GM19468 (cell line): Measurements from ENCODE around the gene GDI2.
"Not testable (repeated sequence)": the region's sequence is repeated elsewhere in the genome, so short reads cannot be mapped to it uniquely, and the experiment has no call there.

Experiments
- ATAC-seq: cut with Tn5 transposase; IDR thresholded peaks from one replicate; pipeline ENCODE4 v1.9.1; 2021; ENCODE audit warnings: mild to moderate bottlenecking, moderate library complexity, moderate number of reproducible peaks; ENCODE audit not compliant: unreplicated experiment; ENCODE audit errors: extremely low read depth

Gene GDI2

DNA sequence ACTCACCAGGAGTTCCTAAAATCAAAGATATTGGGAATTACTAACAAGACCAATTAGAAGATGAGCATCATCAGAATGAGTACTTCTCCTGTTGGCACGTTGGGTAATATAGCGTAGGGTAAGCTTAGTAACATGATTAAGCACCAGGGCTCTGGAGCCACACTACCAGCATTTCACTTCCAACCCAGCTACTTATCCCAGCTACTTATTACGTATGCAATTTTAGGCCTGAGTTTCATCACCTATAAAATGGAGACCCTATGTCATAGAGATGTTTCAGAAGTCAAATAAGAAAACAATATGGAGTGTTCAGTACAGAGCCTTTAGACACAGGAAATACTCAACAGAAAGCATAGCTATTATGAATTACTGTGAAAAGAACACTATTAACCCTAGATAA is 19.0 kb downstream of the GDI2 start:
- ATAC-seq: no peak

DNA sequence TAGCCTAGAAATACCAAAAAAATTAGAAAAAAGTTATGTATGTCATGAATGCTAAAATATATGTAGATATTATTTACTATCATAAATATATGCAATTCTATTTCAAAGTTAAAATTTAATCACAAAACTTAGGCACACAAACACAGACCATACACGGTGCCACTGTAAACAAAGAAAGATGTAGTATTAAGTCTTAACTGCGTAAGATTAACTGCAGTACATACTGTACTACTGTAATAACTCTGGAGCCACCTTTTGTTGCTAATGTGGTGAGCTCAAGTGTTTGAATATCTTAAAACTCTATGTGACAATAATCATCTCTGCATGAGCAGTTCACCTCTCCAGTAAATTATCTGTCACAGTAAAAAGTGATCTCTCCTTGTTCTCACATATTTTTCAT is 23.6 kb downstream of the GDI2 start:
- ATAC-seq: no peak

DNA sequence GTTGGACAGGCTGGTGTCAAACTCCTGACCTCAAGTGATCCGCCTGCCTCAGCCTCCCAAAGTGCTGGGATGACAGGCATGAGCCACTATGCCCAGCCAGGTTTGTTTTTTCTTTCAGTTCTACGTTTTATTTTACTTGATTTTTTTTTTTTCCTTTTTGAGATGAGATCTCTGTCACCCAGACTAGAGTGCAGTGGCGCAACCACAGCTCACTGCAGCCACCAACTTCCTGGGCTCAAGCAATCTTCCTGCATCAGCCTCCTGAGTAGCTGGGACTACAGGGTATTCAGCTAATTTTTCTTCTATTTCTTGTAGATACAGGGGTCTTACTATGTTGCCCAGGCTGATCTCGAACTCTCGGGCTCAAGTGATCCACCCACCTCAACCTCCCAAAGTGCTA is 24.3 kb downstream of the GDI2 start:
- ATAC-seq: no peak

DNA sequence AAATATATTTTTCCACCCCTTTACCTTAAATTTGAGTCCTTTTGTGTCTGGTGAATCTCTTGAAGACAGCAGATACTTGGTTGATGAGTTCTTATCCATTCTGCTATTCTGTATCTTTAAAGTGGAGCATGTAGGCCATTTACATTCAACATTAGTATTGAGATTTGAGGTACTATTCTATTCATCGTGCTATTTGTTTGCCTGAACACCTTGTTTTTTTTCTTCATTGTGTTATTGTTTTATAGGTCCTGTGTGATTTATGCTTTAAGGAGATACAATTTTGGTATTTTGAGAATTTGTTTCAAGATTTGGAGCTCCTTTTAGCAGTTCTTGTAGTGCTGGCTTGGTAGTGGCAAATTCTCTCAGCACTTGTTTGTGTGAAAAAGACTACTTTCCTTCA is 29.9 kb downstream of the GDI2 start:
- ATAC-seq: no peak

DNA sequence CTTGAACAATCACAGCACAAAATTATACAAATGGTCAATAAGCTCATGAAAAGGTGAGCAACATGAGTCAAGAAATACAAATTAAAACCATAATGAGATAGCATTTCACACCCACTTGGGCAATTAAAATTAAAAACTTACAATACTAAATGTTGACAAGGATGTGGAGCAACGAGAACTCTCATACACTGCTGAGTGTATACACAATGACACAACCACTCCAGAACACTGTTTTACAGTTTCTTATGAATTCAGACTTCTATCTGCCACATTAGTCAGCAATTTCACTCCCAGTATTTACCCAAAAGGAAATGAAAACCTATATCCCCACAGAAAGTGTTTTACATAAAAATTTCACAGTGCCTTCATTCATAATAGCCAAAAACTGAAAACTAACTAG is 31.1 kb downstream of the GDI2 start:
- no peak for ATAC-seq

DNA sequence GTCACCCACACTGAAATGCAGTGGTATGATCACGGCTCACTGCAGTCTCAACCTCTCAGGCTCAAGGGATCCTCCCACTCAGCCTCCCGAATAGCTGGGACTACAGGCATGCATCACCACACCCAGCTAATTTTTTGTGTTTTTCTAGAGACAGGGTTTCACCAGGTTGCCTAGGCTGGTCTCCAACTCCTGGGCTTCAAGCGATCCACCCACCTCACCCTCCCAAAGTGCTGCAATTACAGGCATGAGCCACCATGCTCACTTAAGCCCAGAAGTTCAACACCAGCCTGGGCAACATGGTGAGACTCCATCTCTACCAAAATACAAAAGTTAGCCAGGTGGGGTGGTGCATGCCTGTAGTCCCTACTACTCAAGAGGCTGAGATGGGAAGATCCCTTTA is 33.5 kb downstream of the GDI2 start:
- ATAC-seq: no peak

DNA sequence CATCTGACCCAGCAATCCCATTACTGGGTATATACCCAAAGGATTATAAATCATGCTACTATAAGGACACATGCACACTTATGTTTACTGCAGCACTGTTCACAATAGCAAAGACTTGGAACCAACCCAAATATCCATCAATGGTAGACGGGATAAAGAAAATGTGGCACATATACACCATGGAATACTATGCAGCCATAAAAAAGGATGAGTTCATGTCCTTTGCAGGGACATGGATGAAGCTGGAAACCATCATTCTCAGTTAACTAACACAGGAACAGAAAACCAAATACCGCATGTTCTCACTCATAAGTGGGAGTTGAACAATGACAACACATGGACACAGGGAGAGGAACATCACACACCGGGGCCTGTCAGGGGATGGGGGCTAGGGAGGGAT is 35.5 kb downstream of the GDI2 start:
- ATAC-seq: not testable (repeated sequence)

DNA sequence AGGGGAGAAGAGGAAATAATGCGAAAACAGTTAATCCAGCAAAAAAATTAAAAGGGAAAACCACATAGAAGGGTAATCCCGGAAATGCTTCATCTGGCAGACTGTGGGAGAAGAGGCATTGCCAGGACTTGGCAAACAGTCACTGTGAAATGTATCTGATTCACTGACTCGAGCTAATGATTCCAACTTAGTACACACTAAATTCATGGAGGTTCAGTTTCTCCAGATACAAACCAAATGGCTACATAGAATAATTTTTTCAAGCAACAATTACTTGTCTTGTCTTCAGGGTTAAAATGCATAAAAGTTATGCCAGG is 36.4 kb downstream of the GDI2 start:
- ATAC-seq: no peak

DNA sequence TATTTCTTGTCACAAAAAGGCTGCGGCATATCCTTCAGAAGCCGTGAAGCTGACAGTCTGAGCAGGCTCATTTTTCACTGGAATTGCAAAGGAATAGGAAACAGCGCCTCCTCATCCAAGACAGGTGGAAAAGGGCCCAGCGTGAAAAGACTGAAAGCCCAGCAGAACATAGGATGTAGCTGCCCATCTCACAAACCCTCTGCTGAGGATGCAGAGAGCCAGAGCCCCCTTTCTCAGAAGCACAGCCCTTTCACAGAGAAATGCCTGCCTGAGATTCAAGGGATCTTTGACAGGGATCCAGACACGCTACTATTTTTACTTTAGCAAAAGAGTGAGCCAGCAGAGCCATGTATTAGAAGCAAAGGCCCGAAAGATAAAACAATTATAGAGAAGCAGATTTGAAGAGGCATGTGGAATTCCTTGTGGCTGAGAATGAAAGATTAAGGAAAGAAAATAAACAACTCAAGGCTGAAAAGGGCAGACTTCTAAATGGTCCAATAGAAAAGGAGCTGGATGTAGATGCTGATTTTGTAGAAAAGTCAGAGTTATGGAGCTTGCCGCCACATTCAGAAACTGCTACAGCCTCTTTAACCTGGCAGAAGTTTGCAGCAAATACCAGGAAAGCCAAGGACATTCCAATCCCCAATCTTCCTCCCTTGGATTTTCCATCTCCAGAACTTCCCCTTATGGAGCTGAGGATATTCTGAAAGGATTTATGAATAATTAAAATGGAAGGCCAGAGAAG is 36.9 kb downstream of the GDI2 start:
- ATAC-seq: no peak

DNA sequence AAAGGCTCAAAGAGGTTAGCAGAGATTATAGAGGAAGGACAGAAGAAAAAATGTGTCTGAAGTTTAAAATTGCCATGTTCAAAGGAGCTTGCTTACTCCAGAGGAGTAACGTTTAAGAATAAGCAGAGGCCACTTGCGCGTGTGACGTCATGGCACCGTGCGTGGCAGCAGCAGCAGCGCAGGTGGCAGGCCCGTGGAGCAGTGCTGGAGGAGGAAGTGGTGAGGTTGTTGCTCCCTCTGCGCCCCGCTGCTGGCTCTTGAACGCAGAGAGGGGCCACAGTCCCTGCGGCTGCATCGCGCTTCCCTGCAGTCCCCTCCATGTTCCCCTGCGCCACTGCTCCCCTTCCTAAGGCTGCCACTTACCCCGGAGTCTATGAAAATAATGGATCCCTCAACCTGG is 37.5 kb downstream of the GDI2 start:
- no peak for ATAC-seq

DNA sequence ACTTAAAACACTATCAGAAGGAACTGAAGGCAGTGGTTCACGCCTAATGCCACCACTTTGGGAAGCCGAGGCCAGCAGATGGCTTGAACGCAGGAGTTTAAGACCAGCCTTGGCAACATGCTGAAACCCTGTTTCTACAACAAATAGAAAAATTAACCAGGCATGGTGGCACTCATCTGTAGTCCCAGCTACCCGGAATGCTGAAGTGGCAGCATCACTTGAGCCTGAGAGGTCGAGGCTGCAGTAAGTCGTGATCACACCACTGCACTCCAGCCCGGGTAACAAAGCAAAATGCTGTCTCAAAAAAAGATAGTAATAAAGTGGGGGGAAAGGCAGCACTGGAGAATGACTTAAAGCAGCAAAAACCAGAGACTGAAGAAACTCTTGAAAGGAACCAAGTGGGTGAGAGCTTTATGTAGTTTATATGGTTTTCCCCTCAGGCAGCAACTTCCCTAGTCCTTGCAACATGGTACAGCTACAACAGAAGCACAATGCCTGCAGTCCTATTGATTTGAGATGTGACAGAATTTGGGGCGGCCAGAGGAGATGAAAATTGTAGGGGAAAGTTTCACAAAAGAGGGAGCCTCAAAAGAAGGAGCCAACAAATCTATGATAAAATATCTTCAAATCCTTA is 38.1 kb downstream of the GDI2 start:
- no peak for ATAC-seq

DNA sequence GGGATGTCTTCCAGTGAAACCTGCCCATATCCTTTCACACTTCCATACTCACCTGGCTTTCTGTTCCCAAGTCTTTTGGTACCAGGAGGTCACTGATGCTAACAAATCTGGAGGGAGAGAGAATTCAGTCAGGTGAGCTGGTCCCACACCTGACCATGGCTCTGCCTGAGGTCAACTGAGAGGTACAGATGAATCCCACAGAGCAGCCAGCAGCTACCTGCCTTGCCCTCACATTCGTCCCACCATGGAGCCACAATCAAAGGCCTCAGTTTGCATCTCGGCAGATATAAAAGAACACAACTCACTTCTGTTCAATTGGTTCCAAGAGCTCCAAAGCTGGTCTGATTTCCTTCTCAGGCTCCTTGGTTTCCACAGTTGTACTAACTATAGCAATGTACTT is 47.0 kb downstream of the GDI2 start:
- ATAC-seq: no peak

DNA sequence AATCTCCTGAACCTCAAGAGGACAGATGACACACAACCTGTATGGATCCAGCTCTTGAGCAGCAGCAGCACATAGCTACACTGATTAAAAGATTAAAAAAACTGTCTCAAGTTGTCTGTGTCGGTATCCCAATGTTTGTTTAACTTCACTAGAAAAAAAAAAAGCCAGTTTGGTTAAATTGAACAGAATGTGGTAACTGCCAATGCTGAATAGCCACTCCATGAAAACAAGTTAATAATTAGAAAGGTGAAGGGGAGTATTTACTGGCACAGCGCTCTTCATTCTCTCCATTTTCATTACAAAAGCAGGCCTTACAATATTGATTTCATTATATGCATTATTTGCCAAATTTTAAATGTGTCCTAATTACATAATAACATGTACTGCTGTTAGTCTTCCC is 47.6 kb downstream of the GDI2 start:
- ATAC-seq: no peak

DNA sequence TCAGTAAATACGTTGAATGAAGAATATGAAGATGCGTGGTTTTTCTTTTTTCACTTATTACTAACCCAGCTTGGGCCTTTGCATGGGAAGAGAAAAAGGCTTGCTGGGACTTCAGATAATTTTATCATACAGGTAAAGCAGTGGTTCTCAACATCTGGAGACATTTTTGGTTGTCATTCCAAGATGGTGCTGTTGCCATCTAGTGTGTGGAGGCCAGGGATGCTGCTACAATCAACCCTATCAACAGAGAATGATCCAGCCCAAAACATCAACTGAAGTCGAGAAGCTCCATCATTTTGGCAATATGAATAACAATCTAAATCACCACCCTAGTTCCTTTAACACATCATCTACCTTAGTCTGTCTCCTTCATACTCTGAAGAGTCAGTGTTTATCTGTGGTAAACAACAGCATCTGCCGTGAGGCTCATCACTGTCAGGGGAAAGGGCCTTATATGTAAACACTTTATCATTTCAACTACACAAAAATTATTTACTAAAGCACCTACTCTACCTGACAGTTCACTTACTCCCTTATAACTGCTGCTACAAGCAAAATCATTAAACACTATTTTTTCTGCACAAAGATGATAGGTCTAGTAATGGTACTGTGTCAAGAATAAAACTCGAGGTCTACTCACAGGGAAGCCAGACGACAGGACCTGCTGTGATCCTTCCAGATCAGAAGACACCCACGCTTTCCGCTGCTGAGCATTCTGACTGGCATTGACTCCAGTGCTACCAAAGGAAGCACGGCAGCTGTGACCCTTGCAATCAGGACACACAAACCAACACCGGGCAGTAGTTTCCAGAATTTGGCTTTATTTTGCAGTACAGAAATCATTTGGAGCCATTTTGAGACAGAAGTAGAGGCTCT is 48.6 kb downstream of the GDI2 start:
- ATAC-seq: no peak

DNA sequence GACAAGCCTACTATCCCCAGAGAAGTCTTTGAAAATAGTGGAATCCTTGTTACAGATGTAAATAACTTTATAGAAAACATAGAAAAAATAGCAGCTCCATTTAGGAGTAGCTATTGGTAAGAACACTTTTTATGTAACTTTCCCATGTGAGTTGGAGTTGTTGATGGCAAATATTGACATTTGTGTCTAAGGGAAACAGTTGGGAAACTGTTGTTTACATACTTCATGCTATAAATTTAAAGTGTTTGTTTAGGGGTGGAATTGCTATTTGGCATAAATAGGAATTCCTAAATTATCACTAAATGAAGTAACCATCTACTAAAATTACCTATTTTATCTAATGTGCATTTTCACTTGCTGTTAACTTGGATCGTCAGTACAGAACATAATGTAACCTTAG is 50.7 kb downstream of the GDI2 start:
- no peak for ATAC-seq

DNA sequence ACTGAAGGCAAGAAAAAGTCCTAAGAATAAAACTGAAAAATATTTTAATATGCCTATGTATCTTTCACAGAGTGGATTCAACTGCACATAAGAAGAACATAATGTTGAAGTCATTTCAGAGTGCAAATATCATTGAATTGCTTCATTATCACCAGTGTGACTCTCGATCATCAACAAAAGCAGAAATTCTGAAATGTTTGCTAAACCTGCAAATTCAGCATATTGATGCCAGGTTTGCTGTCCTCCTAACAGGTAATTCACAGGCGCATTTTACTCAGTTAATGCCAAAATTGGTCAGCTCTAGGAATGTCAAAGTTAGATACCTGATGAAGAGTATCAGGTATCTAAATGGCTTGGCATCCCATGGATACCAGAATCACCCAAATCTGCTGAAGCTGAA is 52.0 kb downstream of the GDI2 start:
- no peak for ATAC-seq

DNA sequence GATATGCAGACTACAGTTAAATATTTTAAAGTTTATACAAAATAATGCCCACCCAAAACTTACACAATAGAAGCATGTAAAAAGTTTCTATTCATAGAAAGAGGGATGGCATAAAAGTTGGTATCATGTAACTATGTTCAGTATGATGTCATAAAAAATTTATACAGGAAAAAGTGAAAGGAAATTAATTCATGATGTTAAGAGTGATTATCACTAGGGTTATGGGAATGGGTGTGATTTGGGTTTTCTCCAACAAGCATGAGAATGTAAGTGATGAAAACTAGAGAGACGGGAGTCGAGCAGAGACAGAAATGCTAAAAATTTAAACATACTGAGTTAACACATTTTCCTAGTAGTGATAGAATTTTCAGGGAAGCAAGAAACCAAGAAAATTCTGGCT is 52.7 kb downstream of the GDI2 start:
- ATAC-seq: no peak

DNA sequence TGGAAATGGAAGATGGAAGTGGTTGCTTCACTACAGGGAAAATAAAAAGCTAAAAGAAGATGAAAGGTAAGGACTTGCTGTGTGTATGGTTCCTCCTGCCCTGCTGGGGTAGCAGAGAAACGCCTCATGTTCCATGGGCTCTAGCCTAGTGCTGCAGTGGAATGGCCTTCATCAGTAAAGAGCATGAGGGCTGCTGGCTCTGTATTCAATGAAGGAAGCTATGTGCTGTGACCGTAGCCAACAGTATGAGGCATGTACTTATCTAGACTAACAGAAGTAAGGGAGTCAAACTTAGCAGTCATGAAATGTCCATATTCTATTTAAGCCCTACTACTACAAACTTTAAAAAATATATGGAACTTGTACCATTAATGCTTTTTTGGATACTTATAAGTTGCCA is 54.3 kb downstream of the GDI2 start:
- no peak for ATAC-seq

DNA sequence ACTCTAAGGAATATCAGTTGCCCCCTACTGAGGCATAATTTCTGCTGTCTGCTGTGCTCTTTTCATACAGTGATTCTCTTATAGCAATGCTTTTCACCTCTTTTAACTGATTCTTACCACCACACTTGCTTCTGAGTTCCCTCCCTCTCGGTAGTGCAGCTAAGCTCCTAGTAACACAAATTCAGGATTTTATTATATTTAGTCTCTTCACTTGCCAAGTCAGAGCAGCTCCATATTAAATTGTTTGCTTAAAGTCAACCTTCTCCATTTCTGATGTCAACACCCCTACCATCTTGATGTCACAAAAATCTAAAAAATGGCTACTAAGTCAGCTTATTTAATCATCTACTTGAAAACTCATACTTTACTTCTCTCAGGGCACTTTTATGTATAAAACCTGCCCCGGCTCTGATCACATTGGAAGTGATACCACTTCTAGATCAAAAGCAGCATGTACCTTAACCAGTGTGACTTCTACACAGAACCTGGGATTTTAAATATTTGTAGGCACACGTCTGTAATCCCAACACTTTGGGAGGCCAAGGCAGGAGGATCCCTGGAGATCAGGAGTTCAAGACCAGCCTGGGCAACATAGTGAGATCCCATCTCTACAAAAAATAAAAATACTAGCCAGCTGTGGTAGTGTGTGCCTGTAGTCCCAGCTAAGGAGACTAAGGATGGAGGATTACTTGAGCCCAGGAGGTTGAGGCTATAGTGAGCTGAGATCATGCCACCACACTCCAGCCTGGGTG is 55.3 kb downstream of the GDI2 start:
- no peak for ATAC-seq

DNA sequence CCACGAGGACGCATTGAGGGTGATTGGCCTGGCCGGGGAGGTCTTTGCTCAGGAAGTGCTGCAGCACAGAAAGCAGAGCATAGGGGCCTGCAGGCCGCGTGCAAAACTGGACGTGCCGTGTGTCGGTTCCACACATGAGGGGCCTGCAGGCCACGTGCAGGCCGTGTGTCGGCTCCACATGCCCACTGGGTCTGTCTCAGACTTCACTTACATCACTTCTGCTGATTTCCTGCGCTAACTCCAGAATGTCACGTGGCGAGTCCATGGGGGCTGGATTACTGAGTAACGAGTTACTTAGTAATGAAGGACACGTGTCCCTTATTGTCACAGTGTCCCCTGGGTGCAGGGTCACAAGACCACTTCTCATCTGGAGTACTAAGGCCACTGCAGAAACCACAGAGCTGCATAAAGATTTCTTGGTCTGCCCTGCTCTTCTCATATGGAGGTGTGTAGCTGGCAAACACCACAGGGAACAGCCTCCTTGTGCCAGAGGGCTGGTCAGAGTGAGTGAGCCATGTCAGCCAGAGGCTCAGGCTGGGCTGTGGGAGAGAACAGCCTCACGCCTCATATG is 60.8 kb downstream of the GDI2 start:
- no peak for ATAC-seq
